ENCODE measurements around the gene ARMH1. TPM values are rescaled to one million over a fixed set of nuclear protein-coding genes. Genes with fewer than 3 reads are reported as not detected.

Gene ARMH1
- total and polyA plus RNA-seq, 9 donors: 3.1 to 13.8 (median 5.7) TPM

DNA sequence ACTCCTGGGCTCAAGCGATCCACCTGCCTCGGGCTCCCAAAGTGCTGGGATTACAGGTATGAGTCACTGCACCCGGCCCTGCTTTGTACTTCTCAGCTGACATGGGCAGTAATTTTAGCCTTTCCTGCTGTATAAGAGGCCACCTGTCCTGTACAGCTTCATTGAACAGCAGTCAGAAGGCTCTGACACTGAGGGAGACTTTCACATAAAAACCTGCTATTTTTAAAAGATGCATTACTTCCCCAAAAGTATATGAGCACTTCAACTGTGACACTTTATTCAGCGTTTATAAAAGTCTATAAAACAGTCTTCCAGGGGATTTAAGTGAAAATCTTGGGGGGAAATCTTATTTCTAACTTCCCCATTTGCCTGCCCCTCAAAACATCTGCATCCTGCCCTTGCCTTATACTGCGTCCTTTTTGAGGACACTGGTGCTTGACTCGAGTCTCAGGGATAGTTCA is 38.8 kb downstream of the ARMH1 start:
- DNase-seq: no peak
- H3K4me1 ChIP-seq (ENCODE audit: insufficient read depth): no peaks in the 10 kb centered on the region
- H3K9me3 ChIP-seq: no peaks in the 10 kb centered on the region
- H3K27me3 ChIP-seq: no peaks in the 10 kb centered on the region
- TF ChIP-seq EP300 (IDR thresholded peaks at IDR 0.05) (no peak), POLR2A (IDR thresholded peaks at IDR 0.05) (no peak)
- H3K27ac ChIP-seq: no peak overlapping the region
- 66 to 75% (median 66%) methylated on average over 6 of the region's 6 CpGs for WGBS, 3 donors
- intact Hi-C loops (cut with DNase I): no loop called here
- no peaks in the 10 kb centered on the region for H3K36me3 ChIP-seq
- H3K4me3 ChIP-seq: no peak overlapping the region

DNA sequence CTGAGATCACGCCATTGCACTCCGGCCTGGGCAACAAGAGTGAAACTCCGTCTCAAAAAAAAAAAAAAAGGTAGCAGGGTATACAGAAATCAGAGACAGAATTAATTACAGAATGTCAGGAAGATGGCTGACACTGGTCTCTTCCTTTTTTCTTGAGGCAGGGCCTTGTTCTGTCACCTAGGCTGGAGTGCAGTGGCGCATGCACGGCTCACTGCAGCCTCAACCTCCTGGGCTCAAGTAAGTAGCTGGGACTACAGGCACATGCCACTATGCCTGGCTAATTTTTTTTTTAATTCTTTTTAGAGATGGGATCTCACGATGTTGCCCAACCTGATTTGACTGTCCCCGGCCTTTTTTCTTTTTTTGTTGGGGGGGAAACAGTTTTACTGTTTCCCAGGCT is 40.0 kb downstream of the ARMH1 start:
- Histone ChIP-seq H3K9me3 (no peaks in the 10 kb centered on the region), H3K27ac (no peak overlapping the region), H3K4me1 (ENCODE audit: insufficient read depth) (no peaks in the 10 kb centered on the region), H3K4me3 (no peak overlapping the region), H3K27me3 (no peaks in the 10 kb centered on the region), H3K36me3 (no peaks in the 10 kb centered on the region)
- intact Hi-C loops (cut with DNase I): no loop called here
- DNase-seq: no peak
- WGBS, 3 donors: 85 to 92% (median 91%) methylated on average over 7 of the region's 7 CpGs
- no peak for TF ChIP-seq EP300 (IDR thresholded peaks at IDR 0.05)
- TF ChIP-seq, protein P1, sequence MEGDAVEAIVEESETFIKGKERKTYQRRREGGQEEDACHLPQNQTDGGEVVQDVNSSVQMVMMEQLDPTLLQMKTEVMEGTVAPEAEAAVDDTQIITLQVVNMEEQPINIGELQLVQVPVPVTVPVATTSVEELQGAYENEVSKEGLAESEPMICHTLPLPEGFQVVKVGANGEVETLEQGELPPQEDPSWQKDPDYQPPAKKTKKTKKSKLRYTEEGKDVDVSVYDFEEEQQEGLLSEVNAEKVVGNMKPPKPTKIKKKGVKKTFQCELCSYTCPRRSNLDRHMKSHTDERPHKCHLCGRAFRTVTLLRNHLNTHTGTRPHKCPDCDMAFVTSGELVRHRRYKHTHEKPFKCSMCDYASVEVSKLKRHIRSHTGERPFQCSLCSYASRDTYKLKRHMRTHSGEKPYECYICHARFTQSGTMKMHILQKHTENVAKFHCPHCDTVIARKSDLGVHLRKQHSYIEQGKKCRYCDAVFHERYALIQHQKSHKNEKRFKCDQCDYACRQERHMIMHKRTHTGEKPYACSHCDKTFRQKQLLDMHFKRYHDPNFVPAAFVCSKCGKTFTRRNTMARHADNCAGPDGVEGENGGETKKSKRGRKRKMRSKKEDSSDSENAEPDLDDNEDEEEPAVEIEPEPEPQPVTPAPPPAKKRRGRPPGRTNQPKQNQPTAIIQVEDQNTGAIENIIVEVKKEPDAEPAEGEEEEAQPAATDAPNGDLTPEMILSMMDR (IDR thresholded peaks at IDR 0.05): no peak
- TF ChIP-seq POLR2A (IDR thresholded peaks at IDR 0.05): no peak

DNA sequence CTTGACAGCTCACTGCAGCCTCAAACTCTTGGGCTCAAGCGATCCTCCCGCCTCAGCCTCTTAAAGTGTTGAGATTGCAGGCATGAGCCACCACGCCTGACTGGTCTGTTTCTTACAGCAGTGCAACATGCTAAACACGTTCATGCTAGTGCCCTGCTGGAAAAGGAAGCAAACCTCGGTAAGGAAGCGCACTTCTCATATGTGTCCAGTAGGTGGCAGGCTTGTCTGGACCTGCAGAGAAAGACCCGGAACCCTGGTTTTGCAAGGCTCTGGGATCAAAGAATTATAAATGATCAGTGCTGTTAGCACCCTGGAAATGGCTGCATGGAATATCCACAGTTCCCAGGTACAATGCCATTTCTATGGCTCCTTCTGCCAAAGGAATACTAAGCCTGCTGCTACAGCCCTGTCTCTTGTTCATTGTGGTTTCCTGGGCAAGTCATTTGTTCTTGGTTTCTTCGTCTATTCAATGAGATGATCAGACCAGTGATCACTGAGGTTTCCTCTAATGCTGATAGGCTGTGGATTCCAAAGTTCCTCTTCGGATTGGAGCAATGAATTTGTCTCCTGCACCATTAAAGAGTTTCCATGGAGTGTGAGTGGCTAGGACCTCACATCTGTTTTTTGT is 40.5 kb downstream of the ARMH1 start:
- intact Hi-C loops (cut with DNase I): no loop called here

DNA sequence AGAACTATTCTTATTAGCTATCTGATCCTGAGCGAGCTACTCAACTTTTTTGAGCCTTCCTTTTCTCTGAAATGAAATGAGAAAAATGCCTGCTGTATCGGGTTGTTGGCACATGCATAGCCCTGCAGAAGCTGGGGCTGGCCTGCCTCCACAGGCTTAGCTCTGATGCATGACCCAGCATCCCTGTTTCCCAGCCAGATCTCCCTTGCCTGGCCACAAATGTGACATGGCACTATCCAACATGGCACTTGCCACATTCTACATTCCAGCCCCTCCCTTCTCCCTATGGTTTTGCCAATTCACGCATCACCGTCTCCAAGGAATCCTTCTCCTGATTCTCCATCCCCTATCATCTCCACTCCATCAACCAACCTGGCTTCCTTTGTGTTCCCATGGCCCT is 42.6 kb downstream of the ARMH1 start:
- Histone ChIP-seq H3K36me3 (no peaks in the 10 kb centered on the region), H3K4me3 (no peak overlapping the region), H3K27ac (no peak overlapping the region), H3K4me1 (ENCODE audit: insufficient read depth) (no peaks in the 10 kb centered on the region), H3K9me3 (no peaks in the 10 kb centered on the region), H3K27me3 (no peaks in the 10 kb centered on the region)
- intact Hi-C loops (cut with DNase I): no loop called here
- TF ChIP-seq POLR2A (IDR thresholded peaks at IDR 0.05) (no peak), EP300 (IDR thresholded peaks at IDR 0.05) (no peak)
- TF ChIP-seq, protein P1 (IDR thresholded peaks at IDR 0.05): no peak
- no peak for DNase-seq
- WGBS, 3 donors: 88 to 89% (median 89%) methylated on average over 4 of the region's 4 CpGs

More for the DNA sequence above, 40.5 kb downstream of the ARMH1 start:
- Histone ChIP-seq H3K27me3 (no peaks in the 10 kb centered on the region), H3K36me3 (no peaks in the 10 kb centered on the region), H3K4me3 (no peak overlapping the region), H3K27ac (no peak overlapping the region), H3K4me1 (ENCODE audit: insufficient read depth) (no peaks in the 10 kb centered on the region), H3K9me3 (no peaks in the 10 kb centered on the region)
- WGBS, 3 donors: 10 to 13% (median 12%) methylated on average over 9 of the region's 9 CpGs
- DNase-seq: peak; percentile 49 to 73 (median 62)
- TF ChIP-seq, protein P1 (IDR thresholded peaks at IDR 0.05): peak; percentile 68 to 73 (median 70)
- TF ChIP-seq POLR2A (IDR thresholded peaks at IDR 0.05): no peak

DNA sequence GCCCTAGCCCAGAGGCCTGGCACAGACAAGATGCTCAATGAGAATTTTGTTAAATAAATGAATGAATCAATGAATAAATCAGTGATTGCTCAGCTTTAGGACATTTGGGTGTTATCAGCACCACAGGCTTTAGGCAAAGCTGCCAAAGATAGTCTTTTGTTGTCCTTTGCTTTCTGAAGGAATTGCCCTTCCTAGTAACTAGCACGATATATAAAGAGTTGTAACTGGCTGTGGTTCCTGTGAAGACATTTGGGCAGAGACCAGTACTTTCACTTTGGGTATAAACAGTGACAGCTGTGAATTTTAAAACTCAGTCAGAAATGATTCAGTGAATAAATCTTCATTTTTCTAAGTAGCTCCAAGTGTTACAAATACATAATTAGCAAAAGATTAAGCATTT is 43.1 kb downstream of the ARMH1 start:
- Histone ChIP-seq H3K27me3 (no peaks in the 10 kb centered on the region), H3K36me3 (no peaks in the 10 kb centered on the region), H3K9me3 (no peaks in the 10 kb centered on the region), H3K27ac (no peak overlapping the region), H3K4me1 (ENCODE audit: insufficient read depth) (no peaks in the 10 kb centered on the region), H3K4me3 (no peak overlapping the region)
- intact Hi-C loops (cut with DNase I): no loop called here
- TF ChIP-seq EP300 (IDR thresholded peaks at IDR 0.05) (no peak), POLR2A (IDR thresholded peaks at IDR 0.05) (no peak)
- TF ChIP-seq, protein P1 (IDR thresholded peaks at IDR 0.05): no peak
- no peak for DNase-seq
- WGBS, 3 donors: 11 to 36% (median 19%) methylated on average over 1 of the region's 1 CpG

Measured in ovary (tissue), 9 donors.